ENCODE data around the gene TFB1M. TPM values are rescaled to one million over a fixed set of nuclear protein-coding genes. Genes with fewer than 3 reads are reported as not detected.

TFB1M gene
- total RNA-seq, 6 experiments from 2014 or later: 12.3 to 18.9 (median 16.2) TPM

GRCh38 chr6:155247618-155248007 lies 66.7 kb downstream of the TFB1M start:
- intact Hi-C loops (cut with DNase I): no loop called here
- peaks cover 0 to 2% (median under 1%) of the 10 kb centered on the region in 4 donors for H3K36me3 ChIP-seq
- no peak overlapping the region for H3K4me3 ChIP-seq
- no peaks in the 10 kb centered on the region for H3K9me3 ChIP-seq
- TF ChIP-seq CTCF (IDR thresholded peaks at IDR 0.05) (no peak), POLR2A (IDR thresholded peaks at IDR 0.05) (no peak)
- H3K27ac ChIP-seq: no peak overlapping the region
- ATAC-seq: no peak
- 88% methylated on average over 5 of the region's 5 CpGs for WGBS (ENCODE audit: insufficient coverage, low coverage, low lambda C conversion rate, missing lambda C conversion rate)
- H3K27me3 ChIP-seq: no peaks in the 10 kb centered on the region
- no peaks in the 10 kb centered on the region for H3K4me1 ChIP-seq
- DNase-seq: no peak

- intact Hi-C loops (cut with DNase I): no loop called here
- TF ChIP-seq POLR2A (IDR thresholded peaks at IDR 0.05) (no peak), CTCF (IDR thresholded peaks at IDR 0.05) (no peak)
- 100% methylated on average over 1 of the region's 2 CpGs for WGBS (ENCODE audit: insufficient coverage, low coverage, low lambda C conversion rate, missing lambda C conversion rate)
- Histone ChIP-seq H3K36me3 (no peaks in the 10 kb centered on the region), H3K4me3 (no peak overlapping the region), H3K4me1 (no peaks in the 10 kb centered on the region), H3K27ac (no peak overlapping the region), H3K27me3 (no peaks in the 10 kb centered on the region), H3K9me3 (no peaks in the 10 kb centered on the region)
- DNase-seq (no peak), ATAC-seq (no peak)
These were observed 67.5 kb downstream of the TFB1M start for GRCh38 chr6:155246825-155247224.

- no peak overlapping the region for H3K4me3 ChIP-seq
- intact Hi-C loops (cut with DNase I): no loop called here
- 89% methylated on average over 3 of the region's 3 CpGs for WGBS (ENCODE audit: insufficient coverage, low coverage, low lambda C conversion rate, missing lambda C conversion rate)
- no peaks in the 10 kb centered on the region for H3K27me3 ChIP-seq
- no peak for DNase-seq
- H3K4me1 ChIP-seq: no peaks in the 10 kb centered on the region
- no peak for ATAC-seq
- no peaks in the 10 kb centered on the region for H3K36me3 ChIP-seq
- no peak overlapping the region for H3K27ac ChIP-seq
- TF ChIP-seq CTCF (IDR thresholded peaks at IDR 0.05): no peak
- TF ChIP-seq POLR2A (IDR thresholded peaks at IDR 0.05): no peak
- no peaks in the 10 kb centered on the region for H3K9me3 ChIP-seq
These were observed 68.5 kb downstream of the TFB1M start for GRCh38 chr6:155245831-155246230.

GRCh38 chr6:155245193-155245592 lies 69.1 kb downstream of the TFB1M start:
- Histone ChIP-seq H3K36me3 (no peaks in the 10 kb centered on the region), H3K4me1 (no peaks in the 10 kb centered on the region), H3K9me3 (no peaks in the 10 kb centered on the region), H3K4me3 (no peak overlapping the region), H3K27me3 (no peaks in the 10 kb centered on the region), H3K27ac (no peak overlapping the region)
- ATAC-seq: no peak
- intact Hi-C loops (cut with DNase I): no loop called here
- no peak for DNase-seq
- no peak for TF ChIP-seq POLR2A (IDR thresholded peaks at IDR 0.05)
- no peak for TF ChIP-seq CTCF (IDR thresholded peaks at IDR 0.05)
- 86% methylated on average over 6 of the region's 7 CpGs for WGBS (ENCODE audit: insufficient coverage, low coverage, low lambda C conversion rate, missing lambda C conversion rate)

GRCh38 chr6:155244434-155244833 lies 69.8 kb downstream of the TFB1M start:
- ATAC-seq: no peak
- Histone ChIP-seq H3K27me3 (no peaks in the 10 kb centered on the region), H3K4me1 (no peaks in the 10 kb centered on the region), H3K27ac (no peak overlapping the region), H3K36me3 (no peaks in the 10 kb centered on the region), H3K4me3 (no peak overlapping the region), H3K9me3 (no peaks in the 10 kb centered on the region)
- intact Hi-C loops (cut with DNase I): no loop called here
- WGBS (ENCODE audit: insufficient coverage, low coverage, low lambda C conversion rate, missing lambda C conversion rate): 84% methylated on average over 4 of the region's 4 CpGs
- TF ChIP-seq CTCF (IDR thresholded peaks at IDR 0.05) (no peak), POLR2A (IDR thresholded peaks at IDR 0.05) (no peak)
- DNase-seq: no peak

Measured in right lobe of liver (tissue), 6 donors.